Inferior parietal cortex (tissue), 1 donor: ENCODE measurements around the gene CEP97.

Experiments
- DNase-seq: peaks from one replicate; pipeline ENCODE4 v3.0.0-alpha.2; 2016; ENCODE audit errors: extremely low spot score

CEP97 gene

GRCh38 chr3:101778385-101779046 lies 54.1 kb downstream of the CEP97 start:
- DNase-seq = peak; percentile 33

GRCh38 chr3:101779047-101779821 lies 54.8 kb downstream of the CEP97 start, which contains the start of gene NXPE3:
NXPE3 (plus strand) TSS chr3:101779211; CDS start chr3:101785597, 6,386 bp downstream.
- peak; percentile 91 for DNase-seq

GRCh38 chr3:101779822-101780381 lies 55.5 kb downstream of the CEP97 start:
- DNase-seq = no peak

- peak; percentile 42 for DNase-seq
Observed at GRCh38 chr3:101780661-101781060, 56.2 kb downstream of the CEP97 start.

- no peak for DNase-seq
Observed at GRCh38 chr3:101781166-101781565, 56.8 kb downstream of the CEP97 start.

GRCh38 chr3:101784855-101785613 lies 60.6 kb downstream of the CEP97 start:
- DNase-seq = no peak

- DNase-seq = no peak
Observed at GRCh38 chr3:101791778-101792177, 67.4 kb downstream of the CEP97 start.

- no peak for DNase-seq
Observed at GRCh38 chr3:101796077-101796680, 71.8 kb downstream of the CEP97 start.

- DNase-seq = no peak
Observed at GRCh38 chr3:101801174-101801573, 76.8 kb downstream of the CEP97 start.

- no peak for DNase-seq
Observed at GRCh38 chr3:101802179-101802578, 77.8 kb downstream of the CEP97 start.

GRCh38 chr3:101803173-101803782 lies 78.9 kb downstream of the CEP97 start:
- peak; percentile 93 for DNase-seq

GRCh38 chr3:101803939-101804338 lies 79.5 kb downstream of the CEP97 start:
- DNase-seq = no peak

- DNase-seq = no peak
Observed at GRCh38 chr3:101806491-101806890, 82.1 kb downstream of the CEP97 start.

- no peak for DNase-seq
Observed at GRCh38 chr3:101807888-101808287, 83.5 kb downstream of the CEP97 start.

- DNase-seq = peak; percentile 60
Observed at GRCh38 chr3:101809178-101810021, 85.0 kb downstream of the CEP97 start.

GRCh38 chr3:101810022-101810418 lies 85.6 kb downstream of the CEP97 start:
- no peak for DNase-seq

GRCh38 chr3:101811875-101812274 lies 87.5 kb downstream of the CEP97 start:
- DNase-seq = no peak

GRCh38 chr3:101812895-101813294 lies 88.5 kb downstream of the CEP97 start:
- no peak for DNase-seq

- DNase-seq = no peak
Observed at GRCh38 chr3:101813817-101814440, 89.5 kb downstream of the CEP97 start.

- no peak for DNase-seq
Observed at GRCh38 chr3:101814835-101815234, 90.4 kb downstream of the CEP97 start.
